Stimulated activated CD4-positive, alpha-beta T cell treated with anti-CD3 and anti-CD28 coated beads, Interleukin-4, amount 100 ng/mL, for 1 hour (primary cell): ENCODE results near the gene TOM1.

ENCODE experiments used
- DNase-seq: peaks from one replicate; pipeline ENCODE4 v3.0.0-alpha.2; 2020

TOM1 gene

GRCh38 chr22:35307892-35308291 is 8.2 kb downstream of the TOM1 start:
- DNase-seq: no peak

- DNase-seq: no peak
These were observed 8.9 kb downstream of the TOM1 start for GRCh38 chr22:35308480-35309021.

GRCh38 chr22:35310556-35311550 is 11.2 kb downstream of the TOM1 start:
- DNase-seq: no peak

GRCh38 chr22:35311551-35311999 is 11.9 kb downstream of the TOM1 start:
- DNase-seq: no peak

GRCh38 chr22:35312198-35313059 is 12.7 kb downstream of the TOM1 start:
- DNase-seq: no peak

- no peak for DNase-seq
These were observed 13.8 kb downstream of the TOM1 start for GRCh38 chr22:35313311-35314121.

GRCh38 chr22:35314161-35314942 is 14.7 kb downstream of the TOM1 start:
- DNase-seq: no peak

- DNase-seq: no peak
These were observed 15.6 kb downstream of the TOM1 start for GRCh38 chr22:35315141-35315854.

GRCh38 chr22:35315855-35316745 is 16.4 kb downstream of the TOM1 start:
- no peak for DNase-seq

- DNase-seq: no peak
These were observed 17.1 kb downstream of the TOM1 start for GRCh38 chr22:35316751-35317150.

- no peak for DNase-seq
These were observed 18.1 kb downstream of the TOM1 start for GRCh38 chr22:35317680-35318290.

GRCh38 chr22:35318346-35319215 is 18.9 kb downstream of the TOM1 start:
- DNase-seq: no peak

- DNase-seq: no peak
These were observed 19.7 kb downstream of the TOM1 start for GRCh38 chr22:35319244-35319985.

GRCh38 chr22:35322126-35322525 is 22.4 kb downstream of the TOM1 start:
- DNase-seq: no peak

GRCh38 chr22:35322893-35323292 is 23.2 kb downstream of the TOM1 start:
- no peak for DNase-seq

GRCh38 chr22:35323305-35323704 is 23.6 kb downstream of the TOM1 start:
- DNase-seq: no peak

- DNase-seq: no peak
These were observed 24.4 kb downstream of the TOM1 start for GRCh38 chr22:35324067-35324466.

- DNase-seq: no peak
These were observed 25.1 kb downstream of the TOM1 start for GRCh38 chr22:35324762-35325161.
